Measurements from ENCODE around the gene MGST3.
"Not testable (repeated sequence)": the region's sequence is repeated elsewhere in the genome, so short reads cannot be mapped to it uniquely, and the experiment has no call there.

MGST3 gene

DNA sequence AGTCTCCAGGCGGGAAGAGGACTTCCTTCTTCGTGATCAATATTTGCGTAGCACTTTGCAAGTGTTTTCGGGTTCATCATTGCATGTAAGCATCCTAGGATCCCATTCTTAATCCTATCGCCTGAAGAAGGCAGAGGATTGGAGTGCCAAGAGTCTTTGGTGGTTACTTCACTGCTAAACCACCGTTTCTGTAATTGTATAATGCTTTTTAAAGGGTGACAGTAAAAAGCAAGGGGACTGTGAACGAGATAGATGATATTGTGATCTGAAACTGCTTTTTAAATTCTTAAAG lies 67.7 kb downstream of the MGST3 start:
- DNase-seq, result no peak

DNA sequence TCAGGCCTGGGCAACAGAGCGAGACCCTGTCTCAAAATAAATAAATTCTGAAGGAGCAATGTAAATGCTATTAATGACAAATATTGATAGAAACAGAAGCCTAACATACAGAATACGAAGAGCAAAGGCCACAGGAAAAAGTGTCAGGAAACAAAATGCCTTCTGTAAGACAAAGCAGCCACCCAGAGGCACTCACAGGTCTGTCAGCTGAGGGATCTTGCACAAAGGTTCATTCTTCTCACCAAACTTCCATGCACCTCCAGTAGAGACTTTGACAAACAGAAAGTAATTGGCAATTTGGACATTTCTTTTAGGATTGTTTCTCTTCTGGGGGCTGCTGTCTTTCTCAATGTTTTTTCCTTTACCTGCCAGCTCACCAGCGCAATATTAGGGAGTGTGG lies 68.5 kb downstream of the MGST3 start:
- no peak for DNase-seq

DNA sequence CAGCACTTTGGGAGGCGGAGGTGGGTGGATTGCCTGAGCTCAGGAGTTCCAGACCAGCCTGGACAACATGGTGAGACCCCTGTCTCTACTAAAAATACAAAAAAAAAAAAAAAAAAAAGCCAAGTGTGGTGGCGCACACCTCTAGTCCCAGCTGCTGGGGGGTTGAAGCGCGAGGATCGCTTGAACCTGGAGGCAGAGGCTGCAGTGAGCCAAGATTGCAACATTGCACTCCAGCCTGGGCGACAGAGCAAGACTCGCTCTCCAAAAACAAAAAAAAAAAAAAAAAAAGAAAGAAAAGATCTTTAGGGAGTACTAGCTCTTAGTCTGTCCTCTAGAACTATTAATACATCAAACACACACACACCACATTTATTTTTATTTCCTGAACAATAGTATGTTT lies 70.9 kb downstream of the MGST3 start:
- DNase-seq, result not testable (repeated sequence)

DNA sequence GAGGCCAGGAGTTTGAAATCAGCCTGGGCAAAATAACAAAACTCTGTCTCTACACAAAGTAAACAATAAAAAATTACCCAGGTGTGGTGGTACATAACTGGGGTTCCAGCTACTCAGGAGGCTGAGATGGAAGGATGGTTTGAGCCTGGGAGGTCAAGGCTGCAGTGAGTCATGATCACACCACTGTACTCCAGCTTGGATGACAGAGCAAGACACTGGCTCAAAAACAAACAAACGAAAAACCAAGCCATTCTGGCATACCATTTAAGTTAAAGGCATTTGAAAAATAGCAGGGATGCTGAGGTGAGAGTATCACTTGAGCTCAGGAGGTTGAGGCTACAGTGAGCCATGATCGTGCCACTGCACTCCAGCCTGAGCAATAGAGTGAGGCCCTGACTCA lies 72.6 kb downstream of the MGST3 start:
- no peak for DNase-seq

Data from effector CD4-positive, alpha-beta T cell (primary cell).